Stimulated activated CD4-positive, alpha-beta T cell treated with anti-CD3 and anti-CD28 coated beads, Interleukin-4, amount 100 ng/mL, for 4 hours (primary cell): ENCODE measurements around the gene NRXN2.
"Not testable (repeated sequence)": the region's sequence is repeated elsewhere in the genome, so short reads cannot be mapped to it uniquely, and the experiment has no call there.

ENCODE experiments used
- DNase-seq, 2 experiments: peaks; one replicate each; pipeline ENCODE4 v3.0.0-alpha.2; 2020

The NRXN2 gene

GRCh38 chr11:64667154-64667745, 55.7 kb downstream of the NRXN2 start:
- no peak for DNase-seq

- DNase-seq = no peak
Observed at GRCh38 chr11:64665411-64665821, 57.6 kb downstream of the NRXN2 start.

GRCh38 chr11:64664236-64664870, 58.6 kb downstream of the NRXN2 start:
- DNase-seq = not testable (repeated sequence)

GRCh38 chr11:64663656-64664055, 59.3 kb downstream of the NRXN2 start:
- no peak for DNase-seq

GRCh38 chr11:64661614-64662013, 61.4 kb downstream of the NRXN2 start:
- DNase-seq = no peak

GRCh38 chr11:64661146-64661545, 61.9 kb downstream of the NRXN2 start:
- DNase-seq = no peak

GRCh38 chr11:64660706-64661105, 62.3 kb downstream of the NRXN2 start:
- no peak for DNase-seq

- DNase-seq = no peak
Observed at GRCh38 chr11:64660205-64660604, 62.8 kb downstream of the NRXN2 start.

GRCh38 chr11:64659417-64660144, 63.4 kb downstream of the NRXN2 start:
- no peak for DNase-seq

GRCh38 chr11:64658265-64658664, 64.7 kb downstream of the NRXN2 start:
- no peak for DNase-seq

GRCh38 chr11:64656862-64657261, 66.1 kb downstream of the NRXN2 start:
- no peak for DNase-seq

GRCh38 chr11:64655941-64656601, 66.9 kb downstream of the NRXN2 start:
- no peak for DNase-seq

GRCh38 chr11:64654958-64655541, 67.9 kb downstream of the NRXN2 start:
- no peak for DNase-seq

- DNase-seq = no peak
Observed at GRCh38 chr11:64654439-64654838, 68.6 kb downstream of the NRXN2 start.

- no peak for DNase-seq
Observed at GRCh38 chr11:64653388-64653973, 69.5 kb downstream of the NRXN2 start.

- DNase-seq = peak; percentile 58 to 71
Observed at GRCh38 chr11:64652586-64653387, 70.2 kb downstream of the NRXN2 start.

GRCh38 chr11:64650923-64651523, 72.0 kb downstream of the NRXN2 start:
- no peak for DNase-seq

GRCh38 chr11:64649291-64649697, 73.7 kb downstream of the NRXN2 start:
- DNase-seq = no peak

GRCh38 chr11:64648551-64648950, 74.4 kb downstream of the NRXN2 start:
- DNase-seq = no peak

GRCh38 chr11:64647019-64647779, 75.8 kb downstream of the NRXN2 start:
- DNase-seq = no peak
